ENCODE measurements around the gene L1TD1.

GRCh38 chr1:62213075-62213914, 18.6 kb downstream of the L1TD1 start:
- TF ChIP-seq, protein P1, sequence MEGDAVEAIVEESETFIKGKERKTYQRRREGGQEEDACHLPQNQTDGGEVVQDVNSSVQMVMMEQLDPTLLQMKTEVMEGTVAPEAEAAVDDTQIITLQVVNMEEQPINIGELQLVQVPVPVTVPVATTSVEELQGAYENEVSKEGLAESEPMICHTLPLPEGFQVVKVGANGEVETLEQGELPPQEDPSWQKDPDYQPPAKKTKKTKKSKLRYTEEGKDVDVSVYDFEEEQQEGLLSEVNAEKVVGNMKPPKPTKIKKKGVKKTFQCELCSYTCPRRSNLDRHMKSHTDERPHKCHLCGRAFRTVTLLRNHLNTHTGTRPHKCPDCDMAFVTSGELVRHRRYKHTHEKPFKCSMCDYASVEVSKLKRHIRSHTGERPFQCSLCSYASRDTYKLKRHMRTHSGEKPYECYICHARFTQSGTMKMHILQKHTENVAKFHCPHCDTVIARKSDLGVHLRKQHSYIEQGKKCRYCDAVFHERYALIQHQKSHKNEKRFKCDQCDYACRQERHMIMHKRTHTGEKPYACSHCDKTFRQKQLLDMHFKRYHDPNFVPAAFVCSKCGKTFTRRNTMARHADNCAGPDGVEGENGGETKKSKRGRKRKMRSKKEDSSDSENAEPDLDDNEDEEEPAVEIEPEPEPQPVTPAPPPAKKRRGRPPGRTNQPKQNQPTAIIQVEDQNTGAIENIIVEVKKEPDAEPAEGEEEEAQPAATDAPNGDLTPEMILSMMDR (IDR thresholded peaks at IDR 0.05): no peak
- TF ChIP-seq POLR2A (IDR thresholded peaks at IDR 0.05): no peak

Measured in ovary (tissue), 3 donors.